OCI-LY3 (cell line): ENCODE data around the gene TSPAN15.

Experiments used
- CTCF ChIP-seq: fragments of 200-600, 300-600 bp; sonication (generic); IDR thresholded peaks from 2 replicates; pipeline ENCODE4 v1.5.1; 2014; ENCODE audit warnings: antibody characterized with exemption, low read length, low read depth
- EZH2phosphoT487 ChIP-seq: fragments of 200-600 bp; shearing (Covaris generic); IDR thresholded peaks from 2 replicates; pipeline ENCODE4 v1.6.1; 2018; ENCODE audit warnings: antibody characterized with exemption, mixed run types, low read depth

- TF ChIP-seq EZH2phosphoT487 (no peak), CTCF (no peak)
Observed at GRCh38 chr10:69415049-69415448, 36.2 kb upstream of the TSPAN15 start.
